PC-3 (cell line): ENCODE data around the gene RAB17.

Experiments used
- CTCF ChIP-seq: fragments of 300-600 bp; sonication (generic); conservative IDR thresholded peaks from 2 replicates; pipeline ENCODE4 v1.5.1; 2017; ENCODE audit warnings: antibody characterized with exemption, low read depth, mild to moderate bottlenecking, low read length
- EZH2 ChIP-seq: fragments of 300-600 bp; sonication (generic); IDR thresholded peaks from one replicate; pipeline ENCODE4 v1.6.1; 2017; ENCODE audit warnings: antibody characterized with exemption, mild to moderate bottlenecking, low read length; ENCODE audit not compliant: unreplicated experiment
- EZH2phosphoT487 ChIP-seq: fragments of 300-600 bp; sonication (generic); IDR thresholded peaks from 2 replicates; pipeline ENCODE4 v1.6.1; 2018; ENCODE audit warnings: mild to moderate bottlenecking, antibody characterized with exemption, low read length, borderline replicate concordance

GRCh38 chr2:237588044-237588696 lies 2.4 kb downstream of the RAB17 start:
- TF ChIP-seq CTCF = no peak
- no peak for TF ChIP-seq EZH2
- no peak for TF ChIP-seq EZH2phosphoT487
